Endometrial microvascular endothelial cells (primary cell): ENCODE data around the gene JOSD2. TPM values are rescaled to one million over a fixed set of nuclear protein-coding genes. Genes with fewer than 3 reads are reported as not detected.

Experiments
- in situ Hi-C: cut with HindIII; loops from 2 replicates; pipeline ENCODE4 v1.10.0; 2017; ENCODE audit warnings: low sequenced_read_pairs, low pct_unique_long_range_greater_than_20kb; ENCODE audit errors: inconsistent ontology term
- total RNA-seq: library from RNA; depleted of rRNA; stranded (reverse); fragments of >200 nt; gene quantifications from one replicate; pipeline ENCODE4 v1.2.3, GENCODE V29; 2015; ENCODE audit errors: inconsistent ontology term

The JOSD2 gene
- 25.9 TPM for total RNA-seq

- in situ Hi-C loops = no loop called here
Observed at GRCh38 chr19:50511069-50511822, at the start of gene JOSD2. JOSD2 (minus strand) TSS chr19:50511191; CDS start chr19:50510431, 760 bp downstream.

- in situ Hi-C loops = no loop called here
Observed at GRCh38 chr19:50559636-50560035, 48.6 kb upstream of the JOSD2 start.

- in situ Hi-C loops = no loop called here
Observed at GRCh38 chr19:50558449-50558848, 47.5 kb upstream of the JOSD2 start.

GRCh38 chr19:50558039-50558438, 47.0 kb upstream of the JOSD2 start:
- in situ Hi-C loops = no loop called here

- in situ Hi-C loops = no loop called here
Observed at GRCh38 chr19:50557009-50557613, 46.1 kb upstream of the JOSD2 start.

GRCh38 chr19:50556282-50557008, 45.5 kb upstream of the JOSD2 start:
- in situ Hi-C loops = no loop called here

- in situ Hi-C loops = no loop called here
Observed at GRCh38 chr19:50555450-50556281, 44.7 kb upstream of the JOSD2 start.

- in situ Hi-C loops = no loop called here
Observed at GRCh38 chr19:50555033-50555432, 44.0 kb upstream of the JOSD2 start.

GRCh38 chr19:50554212-50554611, 43.2 kb upstream of the JOSD2 start:
- in situ Hi-C loops = no loop called here

GRCh38 chr19:50553134-50553703, 42.2 kb upstream of the JOSD2 start:
- in situ Hi-C loops = no loop called here

GRCh38 chr19:50552540-50552939, 41.5 kb upstream of the JOSD2 start:
- in situ Hi-C loops = no loop called here

- in situ Hi-C loops = no loop called here
Observed at GRCh38 chr19:50551715-50552187, 40.8 kb upstream of the JOSD2 start.

- in situ Hi-C loops = no loop called here
Observed at GRCh38 chr19:50551034-50551714, 40.2 kb upstream of the JOSD2 start.

GRCh38 chr19:50550594-50550966, 39.6 kb upstream of the JOSD2 start:
- in situ Hi-C loops = no loop called here

GRCh38 chr19:50549927-50550593, 39.1 kb upstream of the JOSD2 start:
- in situ Hi-C loops = no loop called here

GRCh38 chr19:50549059-50549926, 38.3 kb upstream of the JOSD2 start:
- in situ Hi-C loops = no loop called here
